GM12878 (cell line): ENCODE measurements around the gene SEMA4A. TPM values are rescaled to one million over a fixed set of nuclear protein-coding genes. Genes with fewer than 3 reads are reported as not detected.

Source experiments
- ATAC-seq: fragments of 200-7000 bp; cut with Tn5 transposase; 3 replicates; pipeline ENCODE4 v1.9.1; 2020; ENCODE audit warnings: mild to moderate bottlenecking, moderate library complexity
- BruUV-seq: library from RNA; stranded (reverse); fragments of 400-500 nt; replicated peaks from 2 replicates; lab custom pipeline; 2021; lab: Mats Ljungman, UMichigan
- CTCF ChIA-PET: fragments of 300-600 bp; sonication (Branson Sonifier 250); formaldehyde crosslinking; extraction: SDS; loops from one replicate; lab custom pipeline; 2021; ENCODE audit warnings: inconsistent platforms; lab: Yijun Ruan, JAX
- POLR2A ChIA-PET: fragments of 350-600 bp; formaldehyde crosslinking; extraction: SDS; loops from one replicate; lab custom pipeline; 2021; ENCODE audit warnings: inconsistent platforms; lab: Charles Lee
- RAD21 ChIA-PET: fragments of 300-600 bp; sonication (Branson Sonifier 250); formaldehyde crosslinking; loops from one replicate; lab custom pipeline; 2023; ENCODE audit warnings: antibody characterized with exemption; ENCODE audit not compliant: unreplicated experiment; lab: Charles Lee
- SMC1A ChIA-PET: fragments of 300-600 bp; sonication (Branson Sonifier 250); formaldehyde crosslinking; loops from one replicate; lab custom pipeline; 2023; ENCODE audit not compliant: unreplicated experiment, uncharacterized antibody; lab: Charles Lee
- DNase-seq: peaks from one replicate; pipeline ENCODE4 v3.0.0-alpha.2; 2011; ENCODE audit warnings: low read depth, low spot score
- FAIRE-seq: peaks from 3 replicates; lab custom pipeline; 2011; peaks lifted over from hg19 to GRCh38; lab: Jason Lieb, UNC
- H2AFZ ChIP-seq: 2 replicates; pipeline ENCODE4 v1.6.0; 2011; ENCODE audit warnings: low read depth, low read length, control low read depth; ENCODE audit not compliant: control insufficient read depth
- H3K27ac ChIP-seq: 2 replicates; pipeline ENCODE4 v1.5.1; 2011; ENCODE audit warnings: control low read depth; ENCODE audit not compliant: control insufficient read depth, insufficient read depth
- H3K27me3 ChIP-seq, 2 experiments: replicated peaks in 1 of 2; 2 replicates each; pipeline versions ENCODE4 v1.6.0 to v1.6.1; 2011; ENCODE audit warnings: low read length in 1 of 2; ENCODE audit not compliant: control insufficient read depth in 2 of 2, insufficient read depth in 2 of 2
- H3K36me3 ChIP-seq, 2 experiments: 2 replicates each; pipeline ENCODE4 v1.5.1; 2011; ENCODE audit warnings: low read length in 1 of 2; ENCODE audit not compliant: control insufficient read depth in 2 of 2, insufficient read depth in 2 of 2
- H3K4me1 ChIP-seq: 2 replicates; pipeline ENCODE4 v1.6.1; 2011; ENCODE audit warnings: mild to moderate bottlenecking, low read length, moderate library complexity, mixed read lengths; ENCODE audit not compliant: control insufficient read depth, insufficient read depth
- H3K4me2 ChIP-seq: 2 replicates; pipeline ENCODE4 v1.6.0; 2011; ENCODE audit warnings: control low read depth; ENCODE audit not compliant: control insufficient read depth, insufficient read depth
- H3K4me3 ChIP-seq: fragments of 200-600 bp; sonication (generic); 2 replicates; pipeline ENCODE4 v1.5.1; 2016
- H3K79me2 ChIP-seq: 2 replicates; pipeline ENCODE4 v1.6.0; 2011; ENCODE audit warnings: low read length; ENCODE audit not compliant: control insufficient read depth, insufficient read depth
- H3K9ac ChIP-seq: 2 replicates; pipeline ENCODE4 v1.8.0; 2011; ENCODE audit warnings: low read length, control low read depth, mixed read lengths; ENCODE audit not compliant: control insufficient read depth, insufficient read depth
- H3K9me3 ChIP-seq: replicated peaks from 3 replicates; pipeline ENCODE4 v1.5.1; 2011; ENCODE audit warnings: mild to moderate bottlenecking, low read length; ENCODE audit not compliant: control insufficient read depth, insufficient read depth
- H4K20me1 ChIP-seq: 2 replicates; pipeline ENCODE4 v1.6.0; 2011; ENCODE audit not compliant: control insufficient read depth, insufficient read depth
- KAT2A ChIP-seq: conservative IDR thresholded peaks from 2 replicates; pipeline ENCODE4 v1.6.1; 2011; ENCODE audit warnings: low read depth, low read length; ENCODE audit not compliant: control insufficient read depth
- SMC3 ChIP-seq: IDR thresholded peaks from 2 replicates; pipeline ENCODE4 v1.6.1; 2011; ENCODE audit warnings: low read length, improper control_type of control experiment, borderline replicate concordance
- WGBS: methylation state at CpG from one replicate; pipeline ENCODE4 v1.1.6; 2016; ENCODE audit warnings: low lambda C conversion rate; ENCODE audit not compliant: insufficient replicate concordance, insufficient coverage; ENCODE audit errors: missing lambda C conversion rate; 5-methylcytosine and 5-hydroxymethylcytosine counted together
- in situ Hi-C: fragments of 300-500 bp; cut with MboI; formaldehyde crosslinking; loops from 9 replicates; pipeline ENCODE4 v1.14.3; 2018; ENCODE audit warnings: mixed read lengths
- intact Hi-C: fragments of 100-400 bp; cut with micrococcal nuclease; formaldehyde crosslinking; loops from one replicate; pipeline ENCODE4 v1.14.2; 2022; ENCODE audit not compliant: unreplicated experiment
- polyA plus RNA-seq, 11 experiments: library from polyadenylated mRNA; depleted of rRNA in 4 of 11; unstranded in 6 of 11; stranded (reverse) in 5 of 11; fragments of >200 nt; fragmentation: Nextera tagmentation in 4 of 11; fragmentation: Illumina TruSeq in 1 of 11; extraction: Ambion mirVana in 4 of 11; extraction: Trizol in 1 of 11; gene quantifications; 1 replicate in 1 of 11; 2 replicates in 10 of 11; pipeline versions ENCODE4 v1.2.1 to v1.2.3, GENCODE V29; 2011 to 2016; ENCODE audit warnings: inconsistent platforms in 2 of 11, missing spikeins in 2 of 11, low read depth in 1 of 11
- total RNA-seq, 4 experiments: library from RNA; depleted of rRNA in 3 of 4; stranded (reverse); fragments of >200 nt in 3 of 4; fragmentation: Illumina TruSeq in 1 of 4; extraction: Trizol in 1 of 4; gene quantifications; 2 replicates each; pipeline versions ENCODE4 v1.2.1 to v1.2.3, GENCODE V29; 2013 to 2021
- TF ChIP-seq, protein P1 (sequence below): fragments of 450-650 bp; IDR thresholded peaks from 2 replicates; pipeline ENCODE4 v1.6.1; 2017; ENCODE audit warnings: low read depth, mild to moderate bottlenecking, moderate library complexity
- TF ChIP-seq, protein P2 (sequence below): fragments of 450-650 bp; formaldehyde crosslinking; IDR thresholded peaks from 2 replicates; pipeline ENCODE4 v1.4.0; 2022; ENCODE audit warnings: mild to moderate bottlenecking, moderate library complexity

The SEMA4A gene
- total and polyA plus RNA-seq, 10 of the 15 experiments (the other 5 are each of a cell fraction or from before 2014, with no cell fraction given), result 2.6 to 64.2 (median 32.8) TPM

DNA sequence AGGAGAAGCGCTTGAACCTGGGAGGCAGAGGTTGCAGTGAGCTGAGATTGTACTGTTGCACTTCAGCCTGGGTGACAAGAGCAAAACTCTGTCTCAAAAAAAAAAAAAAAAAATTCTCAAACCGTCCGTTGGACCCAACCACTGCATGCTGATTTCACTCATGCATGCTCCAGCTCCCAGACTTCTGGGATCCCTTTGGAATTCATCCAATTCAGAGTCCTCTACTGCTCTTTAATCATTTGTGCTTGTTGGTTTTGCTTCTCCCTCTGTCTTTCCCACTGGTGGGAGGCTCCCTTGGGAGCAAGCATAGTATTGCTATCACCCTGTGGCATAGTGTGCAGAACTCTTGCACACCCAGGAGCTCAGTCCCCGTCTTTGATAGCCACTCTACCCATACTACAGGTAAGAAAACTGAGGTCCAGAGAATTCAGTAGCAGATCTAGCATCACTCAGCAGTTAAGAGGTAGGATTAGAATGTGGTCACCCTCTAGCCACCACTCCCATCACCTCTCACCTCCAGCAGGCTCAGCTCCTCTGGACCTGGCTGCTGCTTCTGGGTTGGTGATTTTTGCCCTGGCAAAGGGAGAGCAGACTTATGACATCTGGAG, 41.9 kb upstream of the SEMA4A start (continued):
- TF ChIP-seq, protein P1, sequence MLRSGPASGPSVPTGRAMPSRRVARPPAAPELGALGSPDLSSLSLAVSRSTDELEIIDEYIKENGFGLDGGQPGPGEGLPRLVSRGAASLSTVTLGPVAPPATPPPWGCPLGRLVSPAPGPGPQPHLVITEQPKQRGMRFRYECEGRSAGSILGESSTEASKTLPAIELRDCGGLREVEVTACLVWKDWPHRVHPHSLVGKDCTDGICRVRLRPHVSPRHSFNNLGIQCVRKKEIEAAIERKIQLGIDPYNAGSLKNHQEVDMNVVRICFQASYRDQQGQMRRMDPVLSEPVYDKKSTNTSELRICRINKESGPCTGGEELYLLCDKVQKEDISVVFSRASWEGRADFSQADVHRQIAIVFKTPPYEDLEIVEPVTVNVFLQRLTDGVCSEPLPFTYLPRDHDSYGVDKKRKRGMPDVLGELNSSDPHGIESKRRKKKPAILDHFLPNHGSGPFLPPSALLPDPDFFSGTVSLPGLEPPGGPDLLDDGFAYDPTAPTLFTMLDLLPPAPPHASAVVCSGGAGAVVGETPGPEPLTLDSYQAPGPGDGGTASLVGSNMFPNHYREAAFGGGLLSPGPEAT, result no peak
- no peak for TF ChIP-seq SMC3

DNA sequence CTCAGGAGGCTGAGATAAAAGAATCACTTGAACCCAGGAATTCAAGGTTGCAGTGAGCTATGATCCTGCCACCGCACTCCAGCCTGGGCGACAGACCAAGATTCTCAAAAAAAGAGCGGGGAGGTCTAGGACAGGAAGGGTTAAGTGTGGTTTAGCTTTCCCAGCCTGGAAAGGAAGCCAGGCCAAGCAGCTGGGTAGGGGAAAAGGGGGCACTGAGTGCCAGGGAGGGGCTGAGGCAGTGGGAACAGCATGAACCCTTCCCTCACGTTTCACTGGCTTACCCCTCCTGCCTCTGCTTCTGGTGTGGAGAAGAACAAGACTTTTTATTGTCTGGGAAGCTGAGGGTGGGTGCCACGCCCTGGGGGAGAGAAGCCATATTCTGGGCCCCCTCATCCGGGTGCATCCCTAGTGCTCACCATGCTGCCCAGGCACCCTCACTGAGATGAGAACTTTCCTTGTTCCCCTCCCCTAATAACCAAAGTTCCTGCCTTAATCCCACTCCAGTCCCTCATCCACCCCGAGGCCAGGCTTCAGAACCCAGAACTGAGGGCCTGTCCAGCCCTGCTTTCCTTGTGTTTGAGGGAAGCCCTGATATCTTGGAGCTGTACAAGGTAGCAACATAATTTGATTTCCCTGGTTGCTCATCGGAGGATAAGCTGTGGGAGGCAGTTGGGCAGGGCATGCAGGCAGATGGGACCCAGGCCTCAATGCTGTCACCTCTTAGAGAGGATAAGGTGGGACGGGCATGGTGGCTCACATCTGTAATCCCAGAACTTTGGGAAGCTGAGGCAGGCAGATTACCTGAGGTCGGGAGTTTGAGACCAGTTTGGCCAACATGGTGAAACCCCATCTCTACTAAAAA, 40.9 kb upstream of the SEMA4A start:
- H3K27me3 ChIP-seq, result no peaks in the 10 kb centered on the region
- 69% methylated on average over 10 of the region's 10 CpGs for WGBS
- H4K20me1 ChIP-seq, result no peaks in the 10 kb centered on the region
- no peak for ATAC-seq
- TF ChIP-seq, protein P2, sequence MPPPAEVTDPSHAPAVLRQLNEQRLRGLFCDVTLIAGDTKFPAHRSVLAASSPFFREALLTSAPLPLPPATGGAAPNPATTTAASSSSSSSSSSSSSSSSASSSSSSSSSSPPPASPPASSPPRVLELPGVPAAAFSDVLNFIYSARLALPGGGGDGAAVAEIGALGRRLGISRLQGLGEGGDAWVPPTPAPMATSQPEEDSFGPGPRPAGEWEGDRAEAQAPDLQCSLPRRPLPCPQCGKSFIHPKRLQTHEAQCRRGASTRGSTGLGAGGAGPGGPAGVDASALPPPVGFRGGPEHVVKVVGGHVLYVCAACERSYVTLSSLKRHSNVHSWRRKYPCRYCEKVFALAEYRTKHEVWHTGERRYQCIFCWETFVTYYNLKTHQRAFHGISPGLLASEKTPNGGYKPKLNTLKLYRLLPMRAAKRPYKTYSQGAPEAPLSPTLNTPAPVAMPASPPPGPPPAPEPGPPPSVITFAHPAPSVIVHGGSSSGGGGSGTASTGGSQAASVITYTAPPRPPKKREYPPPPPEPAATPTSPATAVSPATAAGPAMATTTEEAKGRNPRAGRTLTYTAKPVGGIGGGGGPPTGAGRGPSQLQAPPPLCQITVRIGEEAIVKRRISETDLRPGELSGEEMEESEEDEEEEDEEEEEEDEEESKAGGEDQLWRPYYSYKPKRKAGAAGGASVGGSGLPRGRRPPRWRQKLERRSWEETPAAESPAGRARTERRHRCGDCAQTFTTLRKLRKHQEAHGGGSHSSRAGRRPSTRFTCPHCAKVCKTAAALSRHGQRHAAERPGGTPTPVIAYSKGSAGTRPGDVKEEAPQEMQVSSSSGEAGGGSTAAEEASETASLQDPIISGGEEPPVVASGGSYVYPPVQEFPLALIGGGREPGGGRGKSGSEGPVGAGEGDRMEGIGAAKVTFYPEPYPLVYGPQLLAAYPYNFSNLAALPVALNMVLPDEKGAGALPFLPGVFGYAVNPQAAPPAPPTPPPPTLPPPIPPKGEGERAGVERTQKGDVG (CRISPR knock-in tag), result no peak
- no peak for TF ChIP-seq KAT2A
- H2AFZ ChIP-seq, result no peak overlapping the region
- peaks cover 25% of the 10 kb centered on the region for H3K79me2 ChIP-seq
- ChIA-PET CTCF (interaction anchor here (0.6 to 25.7 kb wide), 5 partner anchors 15 to 223 kb away, joined by 3 to 1294 read pairs (median 4); no protein-coding TSS in a partner anchor), SMC1A (interaction anchor here (1.1 to 23.6 kb wide), 9 partner anchors 9 to 113 kb away, joined by 3 to 874 read pairs (median 4); partner anchors contain the start of gene MEX3A), POLR2A (interaction anchor here (1.1 to 12.7 kb wide), 3 partner anchors 8 to 19 kb away, joined by 4 to 128 read pairs (median 13); no protein-coding TSS in a partner anchor), RAD21 (interaction anchor here (10.4 to 22.2 kb wide), 2 partner anchors 14 to 15 kb away, joined by 105 to 695 read pairs; no protein-coding TSS in a partner anchor)
- intact Hi-C loops, result no loop called here
- no peak overlapping the region for H3K9ac ChIP-seq
- H3K36me3 ChIP-seq, result no peaks in the 10 kb centered on the region
- H3K4me1 ChIP-seq, result peaks cover 12% of the 10 kb centered on the region
- in situ Hi-C loops, result no loop called here
- H3K9me3 ChIP-seq, result no peaks in the 10 kb centered on the region
- no peak overlapping the region for H3K27ac ChIP-seq
- FAIRE-seq, result no peak
- no peak for DNase-seq
- no peak overlapping the region for H3K4me2 ChIP-seq
- BruUV-seq, result no TSS peak
- no peak overlapping the region for H3K4me3 ChIP-seq
